IPS-NIHi11 (cell line): ENCODE data around the gene MLN.

Source experiments
- DNase-seq: peaks from one replicate; pipeline ENCODE4 v3.0.0; 2012; ENCODE audit warnings: mixed read lengths, low spot score

Gene MLN

GRCh38 chr6:33813990-33814985 is 10.5 kb upstream of the MLN start:
- no peak for DNase-seq

GRCh38 chr6:33813246-33813904 is 9.6 kb upstream of the MLN start:
- DNase-seq, result no peak

- peak; percentile 89 for DNase-seq
Measured at GRCh38 chr6:33812669-33813068, 8.9 kb upstream of the MLN start.

- no peak for DNase-seq
Measured at GRCh38 chr6:33809594-33809993, 5.8 kb upstream of the MLN start.

GRCh38 chr6:33808641-33809180 is 4.9 kb upstream of the MLN start:
- DNase-seq, result no peak

GRCh38 chr6:33807606-33808005 is 3.8 kb upstream of the MLN start:
- DNase-seq, result no peak

- no peak for DNase-seq
Measured at GRCh38 chr6:33806841-33807240, 3.0 kb upstream of the MLN start.

- DNase-seq, result no peak
Measured at GRCh38 chr6:33802186-33802958, 1.4 kb downstream of the MLN start.

- DNase-seq, result no peak
Measured at GRCh38 chr6:33801611-33802010, 2.2 kb downstream of the MLN start.

GRCh38 chr6:33800248-33800969 is 3.4 kb downstream of the MLN start:
- DNase-seq, result no peak

GRCh38 chr6:33799454-33800113 is 4.2 kb downstream of the MLN start:
- no peak for DNase-seq

- DNase-seq, result no peak
Measured at GRCh38 chr6:33798343-33798848, 5.4 kb downstream of the MLN start.

- DNase-seq, result no peak
Measured at GRCh38 chr6:33797626-33798342, 6.0 kb downstream of the MLN start.

GRCh38 chr6:33794910-33795623 is 8.7 kb downstream of the MLN start:
- peak; percentile 63 for DNase-seq

GRCh38 chr6:33792981-33793380 is 10.8 kb downstream of the MLN start:
- DNase-seq, result no peak

- DNase-seq, result no peak
Measured at GRCh38 chr6:33791620-33792019, 12.2 kb downstream of the MLN start.

- DNase-seq, result no peak
Measured at GRCh38 chr6:33790910-33791309, 12.9 kb downstream of the MLN start.

- no peak for DNase-seq
Measured at GRCh38 chr6:33790379-33790778, 13.4 kb downstream of the MLN start.

- no peak for DNase-seq
Measured at GRCh38 chr6:33789550-33789895, 14.3 kb downstream of the MLN start.
